Mesothelial cell of epicardium (in vitro differentiated cells): ENCODE results near the gene ZNF91. TPM values are rescaled to one million over a fixed set of nuclear protein-coding genes. Genes with fewer than 3 reads are reported as not detected.
"Not testable (repeated sequence)": the region's sequence is repeated elsewhere in the genome, so short reads cannot be mapped to it uniquely, and the experiment has no call there.

Experiments used
- DNase-seq, 2 experiments: peaks; one replicate each; pipeline ENCODE4 v3.0.0; 2021; ENCODE audit warnings: low spot score in 2 of 2; ENCODE audit not compliant: unreplicated experiment in 2 of 2
- H3K27ac Mint-ChIP-seq: 2 replicates; pipeline ENCODE4 v1.8.0; 2021; ENCODE audit warnings: mixed read lengths
- H3K27me3 Mint-ChIP-seq: 2 replicates; pipeline ENCODE4 v1.8.0; 2021; ENCODE audit warnings: low read depth, mixed read lengths
- H3K36me3 Mint-ChIP-seq: 2 replicates; pipeline ENCODE4 v1.8.0; 2021; ENCODE audit warnings: mixed read lengths
- H3K4me1 Mint-ChIP-seq: 2 replicates; pipeline ENCODE4 v1.8.0; 2021; ENCODE audit warnings: mixed read lengths
- H3K4me3 Mint-ChIP-seq: 2 replicates; pipeline ENCODE4 v1.8.0; 2021; ENCODE audit warnings: mild to moderate bottlenecking, moderate library complexity, mixed read lengths
- H3K9me3 Mint-ChIP-seq: 2 replicates; pipeline ENCODE4 v1.8.0; 2021; ENCODE audit warnings: mixed read lengths
- CTCF ChIP-seq: fragments of 200-600 bp; sonication (generic); IDR thresholded peaks from one replicate; pipeline ENCODE4 v1.5.0; 2021; ENCODE audit warnings: antibody characterized with exemption; ENCODE audit not compliant: unreplicated experiment
- total RNA-seq: library from RNA; stranded (reverse); gene quantifications from 3 replicates; pipeline ENCODE4 v1.2.1, GENCODE V29; 2021

Gene ZNF91
- total RNA-seq, 1 donor from 2014 or later: 169 TPM

- TF ChIP-seq CTCF: no peak
- no peak overlapping the region for H3K27ac Mint-ChIP-seq
- peaks cover 31% of the 10 kb centered on the region for H3K36me3 Mint-ChIP-seq
- peaks cover 76% of the 10 kb centered on the region for H3K9me3 Mint-ChIP-seq
- H3K4me1 Mint-ChIP-seq: no peaks in the 10 kb centered on the region
- no peak for DNase-seq
- H3K4me3 Mint-ChIP-seq: no peak overlapping the region
- H3K27me3 Mint-ChIP-seq: no peaks in the 10 kb centered on the region
These were observed 84.5 kb downstream of the ZNF91 start for GRCh38 chr19:23310729-23311211.

GRCh38 chr19:23309926-23310325, 85.3 kb downstream of the ZNF91 start:
- no peak for DNase-seq
- H3K9me3 Mint-ChIP-seq: peaks cover 76% of the 10 kb centered on the region
- no peak for TF ChIP-seq CTCF
- no peak overlapping the region for H3K4me3 Mint-ChIP-seq
- no peaks in the 10 kb centered on the region for H3K4me1 Mint-ChIP-seq
- no peaks in the 10 kb centered on the region for H3K27me3 Mint-ChIP-seq
- peaks cover 31% of the 10 kb centered on the region for H3K36me3 Mint-ChIP-seq
- no peak overlapping the region for H3K27ac Mint-ChIP-seq

- TF ChIP-seq CTCF: no peak
- H3K4me1 Mint-ChIP-seq: no peaks in the 10 kb centered on the region
- peaks cover 31% of the 10 kb centered on the region for H3K36me3 Mint-ChIP-seq
- H3K27me3 Mint-ChIP-seq: no peaks in the 10 kb centered on the region
- no peak overlapping the region for H3K27ac Mint-ChIP-seq
- no peak for DNase-seq
- H3K4me3 Mint-ChIP-seq: no peak overlapping the region
- H3K9me3 Mint-ChIP-seq: peaks cover 73% of the 10 kb centered on the region
These were observed 89.7 kb downstream of the ZNF91 start for GRCh38 chr19:23305555-23305954.

- Mint-ChIP-seq H3K36me3 (peaks cover 30% of the 10 kb centered on the region), H3K27me3 (no peaks in the 10 kb centered on the region), H3K9me3 (peaks cover 81% of the 10 kb centered on the region), H3K4me3 (no peak overlapping the region), H3K4me1 (no peaks in the 10 kb centered on the region), H3K27ac (no peak overlapping the region)
- TF ChIP-seq CTCF: no peak
- no peak for DNase-seq
These were observed 91.0 kb downstream of the ZNF91 start for GRCh38 chr19:23304238-23304637.

- Mint-ChIP-seq H3K9me3 (peaks cover 54% of the 10 kb centered on the region), H3K27me3 (no peaks in the 10 kb centered on the region), H3K36me3 (no peaks in the 10 kb centered on the region), H3K27ac (no peak overlapping the region), H3K4me1 (no peaks in the 10 kb centered on the region), H3K4me3 (no peak overlapping the region)
- no peak for TF ChIP-seq CTCF
- DNase-seq: no peak
These were observed 101.1 kb downstream of the ZNF91 start for GRCh38 chr19:23294141-23294540.

- H3K27ac Mint-ChIP-seq, H3K4me1 Mint-ChIP-seq, DNase-seq, H3K4me3 Mint-ChIP-seq, H3K36me3 Mint-ChIP-seq, H3K27me3 Mint-ChIP-seq: not testable (repeated sequence)
- peaks cover 58% of the 10 kb centered on the region for H3K9me3 Mint-ChIP-seq
These were observed 105.3 kb downstream of the ZNF91 start for GRCh38 chr19:23289966-23290365.

Other genes starting within 250 kb of the ZNF91 start
- 10.7 to 12.3 TPM (median 11.7 TPM) in 3 replicates for gene ZNF724, start 145.1 kb downstream of the ZNF91 start, total RNA-seq